Measurements from ENCODE around the gene MBD1. TPM values are rescaled to one million over a fixed set of nuclear protein-coding genes. Genes with fewer than 3 reads are reported as not detected.

The MBD1 gene
- total RNA-seq, 4 donors from 2014 or later: 71.1 to 91.0 (median 82.2) TPM

DNA sequence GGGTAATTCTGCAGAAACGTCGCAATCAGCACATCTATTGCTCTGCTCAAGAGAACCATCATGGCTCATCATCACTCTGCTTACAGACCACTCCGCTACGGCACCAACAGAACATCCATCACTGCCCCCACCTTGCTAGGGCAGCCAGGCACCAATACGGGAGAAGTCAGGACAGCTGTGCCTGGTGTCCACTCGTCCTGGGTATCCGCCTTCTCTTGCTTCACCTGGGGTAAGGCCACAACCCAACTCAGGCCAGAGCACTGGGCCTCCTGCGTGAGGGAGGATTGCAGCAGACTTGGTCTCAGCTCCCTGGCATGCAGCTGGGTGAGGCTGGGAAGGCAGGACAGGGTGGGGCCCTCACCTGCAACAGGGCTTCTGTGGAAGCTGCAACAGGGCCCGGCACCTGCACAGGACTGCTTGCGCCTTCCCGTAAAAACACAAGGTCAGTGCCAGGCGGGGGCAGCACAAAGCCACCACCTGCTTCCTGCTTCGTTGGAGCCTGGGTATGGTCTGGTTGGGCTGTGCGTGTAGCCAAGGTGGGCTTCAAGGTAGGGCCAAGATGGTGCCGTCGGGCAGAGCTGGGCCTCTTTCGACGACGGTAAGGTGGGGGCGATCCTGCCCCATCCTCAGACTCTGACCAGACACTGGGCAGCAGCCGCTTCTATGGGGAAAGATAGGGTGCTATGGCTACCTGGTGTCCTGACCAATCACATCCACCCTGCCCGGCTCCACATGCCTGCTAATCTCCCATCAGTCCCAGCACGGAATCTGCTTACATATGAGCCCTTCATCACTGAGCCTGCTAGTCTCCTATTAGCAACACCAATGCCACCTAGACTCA lies 7.9 kb downstream of the MBD1 start:
- H3K36me3 ChIP-seq: peaks cover 0 to 93% of the 10 kb centered on the region in 2 donors
- no peak overlapping the region for H3K4me3 ChIP-seq
- ATAC-seq: no peak
- TF ChIP-seq POLR2A (IDR thresholded peaks at IDR 0.05) (no peak), EP300 (IDR thresholded peaks at IDR 0.05) (no peak), POLR2AphosphoS5 (IDR thresholded peaks at IDR 0.05) (no peak)
- TF ChIP-seq, protein P1, sequence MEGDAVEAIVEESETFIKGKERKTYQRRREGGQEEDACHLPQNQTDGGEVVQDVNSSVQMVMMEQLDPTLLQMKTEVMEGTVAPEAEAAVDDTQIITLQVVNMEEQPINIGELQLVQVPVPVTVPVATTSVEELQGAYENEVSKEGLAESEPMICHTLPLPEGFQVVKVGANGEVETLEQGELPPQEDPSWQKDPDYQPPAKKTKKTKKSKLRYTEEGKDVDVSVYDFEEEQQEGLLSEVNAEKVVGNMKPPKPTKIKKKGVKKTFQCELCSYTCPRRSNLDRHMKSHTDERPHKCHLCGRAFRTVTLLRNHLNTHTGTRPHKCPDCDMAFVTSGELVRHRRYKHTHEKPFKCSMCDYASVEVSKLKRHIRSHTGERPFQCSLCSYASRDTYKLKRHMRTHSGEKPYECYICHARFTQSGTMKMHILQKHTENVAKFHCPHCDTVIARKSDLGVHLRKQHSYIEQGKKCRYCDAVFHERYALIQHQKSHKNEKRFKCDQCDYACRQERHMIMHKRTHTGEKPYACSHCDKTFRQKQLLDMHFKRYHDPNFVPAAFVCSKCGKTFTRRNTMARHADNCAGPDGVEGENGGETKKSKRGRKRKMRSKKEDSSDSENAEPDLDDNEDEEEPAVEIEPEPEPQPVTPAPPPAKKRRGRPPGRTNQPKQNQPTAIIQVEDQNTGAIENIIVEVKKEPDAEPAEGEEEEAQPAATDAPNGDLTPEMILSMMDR (IDR thresholded peaks at IDR 0.05): no peak
- peaks cover 0 to 2% (median 0%) of the 10 kb centered on the region in 3 donors for H3K4me1 ChIP-seq
- 83 to 90% methylated on average over 2 to 7 of the region's 23 CpGs for WGBS, 2 donors (ENCODE audit: low coverage in 1 of 2)
- H3K27me3 ChIP-seq: no peaks in the 10 kb centered on the region
- no peak overlapping the region for H3K27ac ChIP-seq
- no peaks in the 10 kb centered on the region for H3K9me3 ChIP-seq

DNA sequence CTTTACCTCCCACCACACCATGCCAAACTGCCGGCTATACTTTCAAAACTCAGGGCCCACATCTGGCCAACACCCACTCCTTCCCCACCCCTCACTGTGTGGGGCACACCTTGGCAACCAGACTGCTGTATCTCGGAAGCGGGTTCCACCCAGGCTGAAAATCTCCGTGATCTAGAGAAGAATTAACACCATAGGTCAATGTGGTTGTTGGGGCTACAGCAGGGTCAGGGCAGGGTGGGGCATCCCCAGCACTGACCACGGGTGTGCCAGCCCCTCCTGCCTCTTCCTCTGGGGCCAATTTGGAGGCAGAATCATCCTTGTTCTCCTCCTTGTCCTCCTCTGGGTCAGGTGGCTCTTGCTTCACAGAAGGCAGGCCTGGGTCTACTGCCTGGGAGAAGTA lies 8.8 kb downstream of the MBD1 start:
- no peak for TF ChIP-seq POLR2AphosphoS5 (IDR thresholded peaks at IDR 0.05)
- no peak for TF ChIP-seq POLR2A (IDR thresholded peaks at IDR 0.05)
- no peak for TF ChIP-seq EP300 (IDR thresholded peaks at IDR 0.05)
- TF ChIP-seq, protein P1 (IDR thresholded peaks at IDR 0.05): no peak
- no peaks in the 10 kb centered on the region for H3K9me3 ChIP-seq
- ATAC-seq: no peak
- 88% methylated on average over 2 of the region's 5 CpGs; no CpG with 5 or more reads in 1 of the 2 donors for WGBS, 2 donors (ENCODE audit: low coverage in 1 of 2)
- H3K27me3 ChIP-seq: no peaks in the 10 kb centered on the region
- H3K36me3 ChIP-seq: peaks cover 0 to 88% of the 10 kb centered on the region in 2 donors
- H3K4me3 ChIP-seq: no peak overlapping the region
- H3K4me1 ChIP-seq: peaks cover 0 to 9% (median 0%) of the 10 kb centered on the region in 3 donors
- H3K27ac ChIP-seq: no peak overlapping the region

DNA sequence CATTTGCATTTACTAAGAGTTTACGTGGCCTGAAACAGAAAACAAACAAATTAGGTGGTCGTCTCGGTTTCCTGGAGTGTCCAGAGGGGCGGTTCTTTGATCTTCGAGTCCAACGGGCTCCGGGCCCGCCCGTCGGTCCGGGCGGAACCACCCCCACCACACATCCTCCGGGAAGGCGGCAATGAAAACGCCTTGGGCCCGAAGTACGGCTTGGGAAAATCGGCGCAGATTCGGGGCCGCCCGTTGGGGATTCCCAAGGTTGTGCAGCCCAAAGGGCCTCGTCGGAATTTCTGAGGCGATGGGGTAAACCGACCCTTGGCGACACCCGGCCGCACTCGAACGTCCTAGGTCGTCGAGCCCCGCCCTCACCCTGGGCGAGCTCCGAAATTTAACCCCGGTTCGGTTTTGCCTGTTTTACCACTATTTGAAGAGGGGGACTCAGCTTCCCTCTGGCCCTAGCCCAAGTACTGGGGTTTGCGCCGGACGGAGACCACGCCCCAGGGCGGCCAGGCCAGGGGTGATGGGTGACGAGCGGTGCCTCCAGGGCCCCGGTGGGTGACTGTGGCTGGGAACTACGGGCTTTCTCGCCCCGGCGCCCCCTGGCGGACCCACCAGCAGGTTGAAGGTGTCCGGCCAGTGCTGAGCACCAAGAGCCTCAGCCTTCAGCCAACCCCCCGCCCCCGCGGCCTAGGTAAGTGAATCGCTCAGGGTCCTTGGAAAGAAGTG lies 13.1 kb downstream of the MBD1 start:
- Histone ChIP-seq H3K27ac (peak overlapping the region; percentile 5 to 86 (median 77)), H3K9me3 (no peaks in the 10 kb centered on the region), H3K27me3 (no peaks in the 10 kb centered on the region), H3K4me3 (peak overlapping the region; percentile 35 to 56), H3K4me1 (peaks cover 0 to 26% (median 5%) of the 10 kb centered on the region in 3 donors), H3K36me3 (peaks cover 0 to 44% of the 10 kb centered on the region in 2 donors)
- 12 to 16% methylated on average over 5 to 16 of the region's 56 CpGs for WGBS, 2 donors (ENCODE audit: low coverage in 1 of 2)
- TF ChIP-seq, protein P1 (IDR thresholded peaks at IDR 0.05): peak; percentile 44 to 81 (median 71)
- TF ChIP-seq POLR2AphosphoS5 (IDR thresholded peaks at IDR 0.05) (no peak), EP300 (IDR thresholded peaks at IDR 0.05) (no peak), POLR2A (IDR thresholded peaks at IDR 0.05) (peak; percentile 7 to 22)
- peak; percentile 76 for ATAC-seq

DNA sequence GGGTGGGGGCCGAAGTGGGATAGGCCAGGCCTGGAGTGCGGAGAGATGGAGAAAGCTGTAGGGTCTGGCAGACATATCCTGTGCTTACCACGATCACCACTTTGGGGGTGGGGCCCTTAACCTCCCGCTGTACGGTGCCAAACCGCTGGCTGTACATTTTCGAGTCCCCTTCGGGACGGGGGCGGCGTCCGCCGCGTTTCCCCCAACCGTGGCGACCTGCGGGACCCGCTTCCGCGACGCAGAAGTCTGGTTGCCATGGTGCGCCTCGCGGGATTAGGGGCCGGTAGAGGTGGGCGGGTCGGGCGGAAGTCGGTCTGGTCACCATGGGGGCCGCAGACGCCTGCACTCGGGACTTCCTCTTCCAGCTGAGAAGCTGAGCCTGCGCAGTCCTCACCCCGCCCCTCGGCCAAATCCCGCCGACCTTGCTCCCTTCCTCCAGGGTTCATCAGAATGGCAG lies 15.0 kb downstream of the MBD1 start, which contains the start of gene CFAP53:
CFAP53 (minus strand) TSS at position 248 of the 457 bp plus-strand sequence; CDS start at position 157, 91 bp downstream.
- Histone ChIP-seq H3K27ac (peak within 1 kb of the TSS in 3 of 4 donors; percentile 26 to 55 (median 32)), H3K36me3 (peaks cover 0 to 25% of the 10 kb centered on the region in 2 donors), H3K9me3 (no peaks in the 10 kb centered on the region), H3K4me3 (peak within 1 kb of the TSS; percentile 53 to 69), H3K27me3 (no peaks in the 10 kb centered on the region), H3K4me1 (peaks cover 0 to 26% (median 5%) of the 10 kb centered on the region in 3 donors)
- 0 to 2% methylated on average over 6 to 7 of the region's 37 CpGs for WGBS, 2 donors (ENCODE audit: low coverage in 1 of 2)
- peak; percentile 96 for ATAC-seq
- TF ChIP-seq EP300 (IDR thresholded peaks at IDR 0.05): no peak
- TF ChIP-seq POLR2AphosphoS5 (IDR thresholded peaks at IDR 0.05): peak; percentile 41

DNA sequence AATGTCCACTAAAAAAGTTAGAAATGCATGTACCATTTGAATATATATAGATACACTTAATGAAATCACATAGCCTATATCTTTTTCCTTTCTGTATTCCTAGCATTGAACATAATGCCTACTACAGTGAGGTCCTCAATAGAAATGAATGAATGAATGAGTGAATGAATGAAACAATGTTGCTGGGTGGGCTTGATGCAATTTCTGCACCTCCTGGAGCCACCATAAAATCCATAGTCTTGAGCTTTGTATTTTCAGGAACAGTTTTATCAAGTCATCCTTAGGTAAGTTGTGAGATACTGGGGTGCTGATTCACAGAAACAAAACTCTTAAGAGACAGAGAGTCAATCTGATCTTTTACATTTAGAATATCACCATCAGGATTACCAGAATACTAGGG lies 18.3 kb downstream of the MBD1 start:
- H3K27me3 ChIP-seq: no peaks in the 10 kb centered on the region
- no peaks in the 10 kb centered on the region for H3K9me3 ChIP-seq
- H3K4me1 ChIP-seq: peaks cover 0 to 19% (median 5%) of the 10 kb centered on the region in 3 donors
- H3K36me3 ChIP-seq: no peaks in the 10 kb centered on the region
- no peak overlapping the region for H3K4me3 ChIP-seq
- ATAC-seq: no peak
- no peak overlapping the region for H3K27ac ChIP-seq
- TF ChIP-seq, protein P1 (IDR thresholded peaks at IDR 0.05): no peak
- TF ChIP-seq POLR2AphosphoS5 (IDR thresholded peaks at IDR 0.05) (no peak), EP300 (IDR thresholded peaks at IDR 0.05) (no peak), POLR2A (IDR thresholded peaks at IDR 0.05) (no peak)
